ENCODE results near the gene CCDC85A. TPM values are rescaled to one million over a fixed set of nuclear protein-coding genes. Genes with fewer than 3 reads are reported as not detected.

Gene CCDC85A
- total RNA-seq, 1 donor from 2014 or later = not detected

- intact Hi-C loops (cut with micrococcal nuclease) = no loop called here
- no peak overlapping the region for H3K4me3 Mint-ChIP-seq (ENCODE audit: low read depth)
- no peaks in the 10 kb centered on the region for H3K9me3 Mint-ChIP-seq
- no peaks in the 10 kb centered on the region for H3K36me3 Mint-ChIP-seq (ENCODE audit: low read depth)
- H3K27ac Mint-ChIP-seq = no peak overlapping the region
- H3K4me1 Mint-ChIP-seq (ENCODE audit: low read depth) = no peaks in the 10 kb centered on the region
- H3K27me3 Mint-ChIP-seq (ENCODE audit: low read depth) = no peaks in the 10 kb centered on the region
- no peak for DNase-seq (ENCODE audit: low spot score)
Observed at GRCh38 chr2:56295666-56296065, 111.9 kb downstream of the CCDC85A start.

- no peak overlapping the region for H3K4me3 Mint-ChIP-seq (ENCODE audit: low read depth)
- no peak for DNase-seq (ENCODE audit: low spot score)
- H3K27ac Mint-ChIP-seq = no peak overlapping the region
- H3K36me3 Mint-ChIP-seq (ENCODE audit: low read depth) = no peaks in the 10 kb centered on the region
- H3K4me1 Mint-ChIP-seq (ENCODE audit: low read depth) = no peaks in the 10 kb centered on the region
- no peaks in the 10 kb centered on the region for H3K27me3 Mint-ChIP-seq (ENCODE audit: low read depth)
- intact Hi-C loops (cut with micrococcal nuclease) = no loop called here
- H3K9me3 Mint-ChIP-seq = no peaks in the 10 kb centered on the region
Observed at GRCh38 chr2:56297671-56298070, 113.9 kb downstream of the CCDC85A start.

DNA sequence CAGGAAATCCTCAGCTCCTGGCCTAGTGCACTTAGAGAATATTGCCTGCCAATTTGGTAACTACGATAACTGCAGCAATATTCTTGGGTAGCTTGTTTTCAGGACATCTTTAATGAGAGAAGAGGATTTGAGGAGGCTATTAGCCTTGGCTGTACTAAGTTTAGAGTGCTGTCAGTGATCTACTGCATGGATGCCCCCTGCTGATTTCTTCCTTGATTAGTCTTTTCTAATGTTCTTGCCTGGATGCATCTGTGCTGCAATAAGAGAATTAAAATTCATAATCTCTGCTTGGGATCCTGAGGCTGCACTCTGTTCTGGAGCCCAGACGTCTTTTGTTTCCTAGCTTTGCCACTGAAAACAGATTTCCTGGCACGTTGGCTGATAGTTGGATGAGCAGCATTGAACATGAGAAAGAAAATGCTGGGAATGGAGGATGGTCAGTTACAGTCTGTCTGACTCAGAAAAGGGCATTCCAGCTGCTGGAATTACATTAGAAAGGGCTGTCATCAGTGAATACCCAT lies 115.4 kb downstream of the CCDC85A start:
- H3K9me3 Mint-ChIP-seq = no peaks in the 10 kb centered on the region
- intact Hi-C loops (cut with micrococcal nuclease) = no loop called here
- DNase-seq (ENCODE audit: low spot score) = no peak
- H3K27me3 Mint-ChIP-seq (ENCODE audit: low read depth) = no peaks in the 10 kb centered on the region
- H3K36me3 Mint-ChIP-seq (ENCODE audit: low read depth) = no peaks in the 10 kb centered on the region
- H3K4me1 Mint-ChIP-seq (ENCODE audit: low read depth) = no peaks in the 10 kb centered on the region
- H3K4me3 Mint-ChIP-seq (ENCODE audit: low read depth) = no peak overlapping the region
- H3K27ac Mint-ChIP-seq = no peak overlapping the region

GRCh38 chr2:56309626-56310170 lies 125.9 kb downstream of the CCDC85A start:
- DNase-seq (ENCODE audit: low spot score) = no peak
- Mint-ChIP-seq H3K27me3 (ENCODE audit: low read depth) (no peaks in the 10 kb centered on the region), H3K4me3 (ENCODE audit: low read depth) (no peak overlapping the region), H3K36me3 (ENCODE audit: low read depth) (no peaks in the 10 kb centered on the region), H3K9me3 (no peaks in the 10 kb centered on the region), H3K4me1 (ENCODE audit: low read depth) (no peaks in the 10 kb centered on the region), H3K27ac (no peak overlapping the region)
- intact Hi-C loops (cut with micrococcal nuclease) = no loop called here

DNA sequence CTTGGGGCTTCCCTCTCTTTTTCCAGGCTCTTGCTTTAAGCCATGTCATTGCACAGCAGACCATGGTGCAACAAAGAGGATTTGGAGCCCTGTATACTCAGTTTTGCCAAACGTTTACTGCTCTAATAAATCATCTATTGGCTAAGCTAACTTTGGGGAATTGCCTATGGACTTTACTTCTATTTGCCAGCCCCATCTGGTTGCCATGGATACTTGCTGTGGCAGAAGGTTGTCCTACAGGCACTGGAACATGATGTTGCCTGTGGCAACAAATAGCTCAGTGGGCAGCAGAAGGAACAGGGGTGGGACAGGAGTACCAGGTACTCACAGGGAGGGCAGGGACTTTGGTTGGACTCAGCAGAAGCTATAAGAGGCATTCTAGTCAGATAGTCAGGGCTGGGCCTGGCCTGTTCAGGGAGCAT lies 129.7 kb downstream of the CCDC85A start:
- no peak for DNase-seq (ENCODE audit: low spot score)
- no peaks in the 10 kb centered on the region for H3K9me3 Mint-ChIP-seq
- H3K36me3 Mint-ChIP-seq (ENCODE audit: low read depth) = no peaks in the 10 kb centered on the region
- H3K4me1 Mint-ChIP-seq (ENCODE audit: low read depth) = no peaks in the 10 kb centered on the region
- H3K27ac Mint-ChIP-seq = no peak overlapping the region
- H3K4me3 Mint-ChIP-seq (ENCODE audit: low read depth) = no peak overlapping the region
- intact Hi-C loops (cut with micrococcal nuclease) = no loop called here
- H3K27me3 Mint-ChIP-seq (ENCODE audit: low read depth) = no peaks in the 10 kb centered on the region

DNA sequence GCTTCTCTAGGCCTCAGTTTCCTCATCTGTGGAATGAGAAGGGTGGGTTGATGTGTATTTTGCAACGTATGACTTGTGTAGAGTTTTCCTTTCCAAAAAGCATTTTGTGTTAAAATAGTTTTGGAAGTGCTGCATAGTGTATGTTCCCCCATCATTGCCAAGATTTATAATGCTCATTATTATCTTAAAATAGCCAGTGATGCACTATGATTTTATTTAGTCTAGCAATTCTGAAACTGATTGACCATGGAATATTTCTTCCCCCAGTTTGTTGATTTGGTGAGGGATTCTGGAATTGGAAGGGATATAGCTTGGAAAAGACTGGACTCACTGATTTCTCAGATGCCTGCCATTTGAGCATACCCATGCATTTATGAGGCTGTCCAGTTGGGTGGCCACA lies 130.6 kb downstream of the CCDC85A start:
- no peak for DNase-seq (ENCODE audit: low spot score)
- Mint-ChIP-seq H3K9me3 (no peaks in the 10 kb centered on the region), H3K4me3 (ENCODE audit: low read depth) (no peak overlapping the region), H3K27me3 (ENCODE audit: low read depth) (no peaks in the 10 kb centered on the region), H3K27ac (no peak overlapping the region), H3K4me1 (ENCODE audit: low read depth) (no peaks in the 10 kb centered on the region), H3K36me3 (ENCODE audit: low read depth) (no peaks in the 10 kb centered on the region)
- intact Hi-C loops (cut with micrococcal nuclease) = no loop called here

DNA sequence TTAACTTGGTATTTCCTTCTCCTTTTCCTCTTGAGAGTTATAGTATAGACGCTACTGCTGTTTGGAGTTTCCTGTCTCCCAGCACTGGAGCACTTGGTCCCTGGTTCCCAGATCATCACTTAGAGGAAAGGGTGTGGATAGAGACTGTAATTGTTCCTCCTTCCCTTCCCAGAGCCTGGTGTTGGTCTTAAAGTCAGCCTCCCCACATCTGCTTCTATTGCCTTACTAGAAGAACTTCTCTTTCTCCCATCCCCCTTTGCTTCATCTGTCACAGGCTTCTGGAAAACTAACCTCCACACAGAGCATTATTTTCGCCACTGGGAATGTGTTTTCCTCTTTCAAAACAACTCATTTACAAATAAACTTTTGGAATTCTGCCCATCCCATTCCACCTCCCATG lies 131.0 kb downstream of the CCDC85A start:
- H3K36me3 Mint-ChIP-seq (ENCODE audit: low read depth) = no peaks in the 10 kb centered on the region
- DNase-seq (ENCODE audit: low spot score) = no peak
- H3K27me3 Mint-ChIP-seq (ENCODE audit: low read depth) = no peaks in the 10 kb centered on the region
- H3K4me3 Mint-ChIP-seq (ENCODE audit: low read depth) = no peak overlapping the region
- no peak overlapping the region for H3K27ac Mint-ChIP-seq
- H3K9me3 Mint-ChIP-seq = peaks cover 2% of the 10 kb centered on the region
- intact Hi-C loops (cut with micrococcal nuclease) = no loop called here
- H3K4me1 Mint-ChIP-seq (ENCODE audit: low read depth) = no peaks in the 10 kb centered on the region

GRCh38 chr2:56315376-56315775 lies 131.6 kb downstream of the CCDC85A start:
- DNase-seq (ENCODE audit: low spot score) = no peak
- H3K36me3 Mint-ChIP-seq (ENCODE audit: low read depth) = no peaks in the 10 kb centered on the region
- no peak overlapping the region for H3K4me3 Mint-ChIP-seq (ENCODE audit: low read depth)
- H3K4me1 Mint-ChIP-seq (ENCODE audit: low read depth) = no peaks in the 10 kb centered on the region
- intact Hi-C loops (cut with micrococcal nuclease) = no loop called here
- no peak overlapping the region for H3K27ac Mint-ChIP-seq
- H3K27me3 Mint-ChIP-seq (ENCODE audit: low read depth) = no peaks in the 10 kb centered on the region
- peaks cover 4% of the 10 kb centered on the region for H3K9me3 Mint-ChIP-seq

GRCh38 chr2:56316011-56316410 lies 132.2 kb downstream of the CCDC85A start:
- Mint-ChIP-seq H3K27me3 (ENCODE audit: low read depth) (no peaks in the 10 kb centered on the region), H3K4me1 (ENCODE audit: low read depth) (no peaks in the 10 kb centered on the region), H3K27ac (no peak overlapping the region), H3K9me3 (peaks cover 4% of the 10 kb centered on the region), H3K4me3 (ENCODE audit: low read depth) (no peak overlapping the region), H3K36me3 (ENCODE audit: low read depth) (no peaks in the 10 kb centered on the region)
- intact Hi-C loops (cut with micrococcal nuclease) = no loop called here
- DNase-seq (ENCODE audit: low spot score) = no peak

DNA sequence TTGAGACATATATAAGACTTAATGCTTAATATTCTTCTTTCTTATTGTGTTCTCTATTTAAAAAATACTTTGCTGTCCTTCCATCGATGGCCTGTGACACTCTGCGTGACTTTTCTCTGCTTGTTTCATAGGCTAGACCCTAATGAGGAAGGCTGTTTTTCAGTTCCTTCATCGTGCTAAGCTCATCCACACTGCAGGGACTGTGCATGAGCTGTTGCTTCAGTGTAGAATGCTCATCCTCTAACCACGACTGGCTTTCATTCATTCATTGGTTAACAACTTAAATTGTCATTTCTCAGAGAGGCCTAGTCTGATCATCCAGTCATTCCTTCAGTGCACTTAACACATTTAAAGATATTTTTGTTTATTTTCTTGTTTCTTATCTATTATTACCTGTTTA lies 134.4 kb downstream of the CCDC85A start:
- peaks cover 4% of the 10 kb centered on the region for H3K9me3 Mint-ChIP-seq
- intact Hi-C loops (cut with micrococcal nuclease) = no loop called here
- H3K4me1 Mint-ChIP-seq (ENCODE audit: low read depth) = no peaks in the 10 kb centered on the region
- no peak for DNase-seq (ENCODE audit: low spot score)
- H3K27ac Mint-ChIP-seq = no peak overlapping the region
- no peak overlapping the region for H3K4me3 Mint-ChIP-seq (ENCODE audit: low read depth)
- no peaks in the 10 kb centered on the region for H3K27me3 Mint-ChIP-seq (ENCODE audit: low read depth)
- no peaks in the 10 kb centered on the region for H3K36me3 Mint-ChIP-seq (ENCODE audit: low read depth)

DNA sequence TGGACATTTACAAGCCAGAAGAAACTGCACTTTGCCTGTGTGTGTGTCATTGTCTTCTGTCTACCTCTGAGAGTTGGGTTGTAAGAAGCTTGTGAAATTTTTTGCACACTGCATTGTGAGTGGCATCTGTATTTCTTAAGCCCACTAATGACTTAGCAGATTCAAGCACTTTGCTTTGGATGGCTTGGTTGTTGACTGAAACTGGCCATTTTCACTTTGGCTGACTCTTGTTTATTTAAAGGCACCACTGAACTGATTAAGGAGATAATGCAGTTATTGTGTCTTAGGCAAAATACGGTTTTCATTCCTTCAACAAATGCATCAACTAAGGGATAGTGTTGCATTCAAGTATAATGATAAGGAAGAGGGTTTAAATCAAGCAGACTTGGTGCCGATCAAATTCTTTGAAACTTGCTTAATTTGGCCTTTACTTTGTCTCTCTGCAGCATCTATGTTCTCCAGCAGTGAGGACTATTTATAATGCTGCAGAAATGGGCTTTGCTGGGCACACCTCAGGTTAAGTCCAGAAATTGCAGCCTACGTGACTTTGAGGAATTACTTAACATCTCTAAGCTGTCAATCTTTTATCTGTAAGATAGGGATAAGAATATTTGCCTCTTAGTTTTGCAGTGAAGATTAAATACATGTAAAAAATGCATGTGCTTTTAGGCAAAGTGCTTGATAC lies 142.0 kb downstream of the CCDC85A start:
- no peaks in the 10 kb centered on the region for H3K4me1 Mint-ChIP-seq (ENCODE audit: low read depth)
- no peaks in the 10 kb centered on the region for H3K36me3 Mint-ChIP-seq (ENCODE audit: low read depth)
- intact Hi-C loops (cut with micrococcal nuclease) = no loop called here
- no peaks in the 10 kb centered on the region for H3K27me3 Mint-ChIP-seq (ENCODE audit: low read depth)
- no peak for DNase-seq (ENCODE audit: low spot score)
- no peak overlapping the region for H3K27ac Mint-ChIP-seq
- H3K9me3 Mint-ChIP-seq = no peaks in the 10 kb centered on the region
- H3K4me3 Mint-ChIP-seq (ENCODE audit: low read depth) = no peak overlapping the region

DNA sequence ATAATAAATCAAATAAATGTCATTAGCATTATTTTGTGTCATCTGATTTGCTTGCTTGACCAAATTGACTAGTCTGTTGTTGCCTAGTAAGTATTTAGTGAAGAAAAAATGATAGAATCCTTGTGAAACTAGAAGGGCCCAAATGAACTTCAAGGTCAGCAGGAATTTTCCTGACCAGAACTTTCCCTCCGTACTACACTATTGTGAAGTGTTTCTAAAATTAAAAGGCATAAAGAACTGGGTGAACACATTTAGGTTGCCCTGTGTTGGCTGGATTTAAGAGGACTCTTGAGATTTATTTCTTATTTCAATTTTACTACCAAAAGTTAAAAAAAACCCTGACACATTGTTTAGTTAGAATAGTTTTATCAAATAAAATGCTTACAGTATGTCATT lies 142.6 kb downstream of the CCDC85A start:
- no peak for DNase-seq (ENCODE audit: low spot score)
- H3K27ac Mint-ChIP-seq = no peak overlapping the region
- H3K9me3 Mint-ChIP-seq = no peaks in the 10 kb centered on the region
- no peaks in the 10 kb centered on the region for H3K4me1 Mint-ChIP-seq (ENCODE audit: low read depth)
- H3K36me3 Mint-ChIP-seq (ENCODE audit: low read depth) = no peaks in the 10 kb centered on the region
- H3K27me3 Mint-ChIP-seq (ENCODE audit: low read depth) = no peaks in the 10 kb centered on the region
- no peak overlapping the region for H3K4me3 Mint-ChIP-seq (ENCODE audit: low read depth)
- intact Hi-C loops (cut with micrococcal nuclease) = no loop called here

GRCh38 chr2:56331810-56332209 lies 148.0 kb downstream of the CCDC85A start:
- Mint-ChIP-seq H3K9me3 (no peaks in the 10 kb centered on the region), H3K27ac (no peak overlapping the region), H3K27me3 (ENCODE audit: low read depth) (no peaks in the 10 kb centered on the region), H3K4me1 (ENCODE audit: low read depth) (no peaks in the 10 kb centered on the region), H3K4me3 (ENCODE audit: low read depth) (no peak overlapping the region), H3K36me3 (ENCODE audit: low read depth) (no peaks in the 10 kb centered on the region)
- intact Hi-C loops (cut with micrococcal nuclease) = no loop called here
- no peak for DNase-seq (ENCODE audit: low spot score)
